ENCODE data around the gene NOTO. TPM values are rescaled to one million over a fixed set of nuclear protein-coding genes. Genes with fewer than 3 reads are reported as not detected.
A peak's percentile ranks its signal among the peaks of the same experiment; 100 is the strongest.

NOTO gene
- polyA plus RNA-seq (2013): not detected in 2 replicates

GRCh38 chr2:73202156-73203054, at the start of gene NOTO:
Gene NOTO (plus strand): TSS chr2:73202574. CDS start chr2:73202667, 93 bp downstream.
- Histone ChIP-seq H3K27ac (ENCODE audit: low read depth, low read length) (no peak within 1 kb of the TSS), H4K8ac (ENCODE audit: low read depth, low read length) (no peak within 1 kb of the TSS), H3K4me3 (ENCODE audit: low read depth, low read length) (peak within 1 kb of the TSS; percentile 18), H3K79me2 (ENCODE audit: control insufficient read depth, insufficient read depth, low read length, poor library complexity) (no peaks in the 10 kb centered on the region), H4K91ac (ENCODE audit: low read depth, low read length) (no peak within 1 kb of the TSS), H3K18ac (ENCODE audit: low read length) (no peak within 1 kb of the TSS), H3K4me2 (ENCODE audit: low read length) (peak within 1 kb of the TSS; percentile 49), H4K12ac (ENCODE audit: low read depth, low read length) (peak within 1 kb of the TSS; percentile 77), H2AK5ac (ENCODE audit: low read length) (no peak within 1 kb of the TSS), H3K9me3 (ENCODE audit: insufficient read depth, low read depth, low read length) (peaks cover 4% of the 10 kb centered on the region), H3K79me1 (ENCODE audit: low read length) (no peaks in the 10 kb centered on the region), H2BK12ac (ENCODE audit: low read length) (no peak within 1 kb of the TSS), H2AFZ (ENCODE audit: insufficient read depth, low read length, poor library complexity) (peak within 1 kb of the TSS; percentile 30), H2BK120ac (ENCODE audit: insufficient read depth, low read length, poor library complexity) (no peak within 1 kb of the TSS), H3K27me3 (ENCODE audit: insufficient read depth, low read length) (peaks cover 23% of the 10 kb centered on the region), H2BK5ac (ENCODE audit: low read depth, low read length, poor library complexity) (no peak within 1 kb of the TSS), H3K4ac (ENCODE audit: low read depth, low read length) (no peak within 1 kb of the TSS), H3K23ac (ENCODE audit: low read length) (no peak within 1 kb of the TSS), H3K4me1 (ENCODE audit: control insufficient read depth in 1 of 2, insufficient read depth in 2 of 2, low read length in 2 of 2) (peaks cover 6% of the 10 kb centered on the region in 2 experiments), H3K14ac (ENCODE audit: low read length) (no peak within 1 kb of the TSS), H3K36me3 (ENCODE audit: control insufficient read depth in 1 of 2, insufficient read depth in 2 of 2, low read length in 2 of 2) (no peaks in the 10 kb centered on the region), H3K9ac (ENCODE audit: low read length) (no peak within 1 kb of the TSS)
- peak; percentile 11 to 30 for DNase-seq
- WGBS (ENCODE audit: extremely low coverage, insufficient coverage, insufficient read length): no CpG with 5 or more reads among the region's 87 CpGs

GRCh38 chr2:73156539-73157124, 45.7 kb upstream of the NOTO start:
- no peak overlapping the region for H4K91ac ChIP-seq (ENCODE audit: low read depth, low read length)
- H2BK12ac ChIP-seq (ENCODE audit: low read length): no peak overlapping the region
- H4K12ac ChIP-seq (ENCODE audit: low read depth, low read length): no peak overlapping the region
- no peaks in the 10 kb centered on the region for H3K36me3 ChIP-seq (ENCODE audit: control insufficient read depth in 1 of 2, insufficient read depth in 2 of 2, low read length in 2 of 2)
- no peaks in the 10 kb centered on the region for H3K79me1 ChIP-seq (ENCODE audit: low read length)
- no peaks in the 10 kb centered on the region for H3K4me1 ChIP-seq (ENCODE audit: control insufficient read depth in 1 of 2, insufficient read depth in 2 of 2, low read length in 2 of 2)
- no peak overlapping the region for H3K4ac ChIP-seq (ENCODE audit: low read depth, low read length)
- H3K23ac ChIP-seq (ENCODE audit: low read length): no peak overlapping the region
- DNase-seq: peak in 1 of 2 donors; percentile 36
- H2AK5ac ChIP-seq (ENCODE audit: low read length): no peak overlapping the region
- no peak overlapping the region for H3K18ac ChIP-seq (ENCODE audit: low read length)
- no peak overlapping the region for H3K9ac ChIP-seq (ENCODE audit: low read length)
- no peak overlapping the region for H2AFZ ChIP-seq (ENCODE audit: insufficient read depth, low read length, poor library complexity)
- H3K27ac ChIP-seq (ENCODE audit: low read depth, low read length): no peak overlapping the region
- no peak overlapping the region for H2BK5ac ChIP-seq (ENCODE audit: low read depth, low read length, poor library complexity)
- no peaks in the 10 kb centered on the region for H3K9me3 ChIP-seq (ENCODE audit: insufficient read depth, low read depth, low read length)
- H3K27me3 ChIP-seq (ENCODE audit: insufficient read depth, low read length): no peaks in the 10 kb centered on the region
- H4K8ac ChIP-seq (ENCODE audit: low read depth, low read length): no peak overlapping the region
- no peak overlapping the region for H3K14ac ChIP-seq (ENCODE audit: low read length)
- peak overlapping the region; percentile 31 for H3K4me2 ChIP-seq (ENCODE audit: low read length)
- WGBS (ENCODE audit: extremely low coverage, insufficient coverage, insufficient read length): no CpG with 5 or more reads among the region's 24 CpGs
- H2BK120ac ChIP-seq (ENCODE audit: insufficient read depth, low read length, poor library complexity): no peak overlapping the region
- H3K4me3 ChIP-seq (ENCODE audit: low read depth, low read length): no peak overlapping the region
- H3K79me2 ChIP-seq (ENCODE audit: control insufficient read depth, insufficient read depth, low read length, poor library complexity): no peaks in the 10 kb centered on the region

- Histone ChIP-seq H3K9me3 (ENCODE audit: insufficient read depth, low read depth, low read length) (no peaks in the 10 kb centered on the region), H3K23ac (ENCODE audit: low read length) (no peak overlapping the region), H3K9ac (ENCODE audit: low read length) (no peak overlapping the region), H3K4ac (ENCODE audit: low read depth, low read length) (no peak overlapping the region), H4K8ac (ENCODE audit: low read depth, low read length) (no peak overlapping the region), H3K27ac (ENCODE audit: low read depth, low read length) (no peak overlapping the region), H3K14ac (ENCODE audit: low read length) (no peak overlapping the region), H3K18ac (ENCODE audit: low read length) (no peak overlapping the region), H3K4me2 (ENCODE audit: low read length) (no peak overlapping the region), H2BK5ac (ENCODE audit: low read depth, low read length, poor library complexity) (no peak overlapping the region), H4K91ac (ENCODE audit: low read depth, low read length) (no peak overlapping the region), H3K79me2 (ENCODE audit: control insufficient read depth, insufficient read depth, low read length, poor library complexity) (no peaks in the 10 kb centered on the region), H2AK5ac (ENCODE audit: low read length) (no peak overlapping the region), H4K12ac (ENCODE audit: low read depth, low read length) (no peak overlapping the region), H3K79me1 (ENCODE audit: low read length) (no peaks in the 10 kb centered on the region), H3K4me1 (ENCODE audit: control insufficient read depth in 1 of 2, insufficient read depth in 2 of 2, low read length in 2 of 2) (no peaks in the 10 kb centered on the region), H3K27me3 (ENCODE audit: insufficient read depth, low read length) (no peaks in the 10 kb centered on the region), H3K36me3 (ENCODE audit: control insufficient read depth in 1 of 2, insufficient read depth in 2 of 2, low read length in 2 of 2) (no peaks in the 10 kb centered on the region), H3K4me3 (ENCODE audit: low read depth, low read length) (no peak overlapping the region), H2BK12ac (ENCODE audit: low read length) (no peak overlapping the region), H2AFZ (ENCODE audit: insufficient read depth, low read length, poor library complexity) (no peak overlapping the region), H2BK120ac (ENCODE audit: insufficient read depth, low read length, poor library complexity) (no peak overlapping the region)
- no peak for DNase-seq
- no CpG with 5 or more reads among the region's 14 CpGs for WGBS (ENCODE audit: extremely low coverage, insufficient coverage, insufficient read length)
These were observed 39.5 kb upstream of the NOTO start for GRCh38 chr2:73162856-73163391.

- Histone ChIP-seq H2AFZ (ENCODE audit: insufficient read depth, low read length, poor library complexity) (no peak overlapping the region), H4K8ac (ENCODE audit: low read depth, low read length) (no peak overlapping the region), H3K27ac (ENCODE audit: low read depth, low read length) (no peak overlapping the region), H3K23ac (ENCODE audit: low read length) (no peak overlapping the region), H2AK5ac (ENCODE audit: low read length) (no peak overlapping the region), H3K4me1 (ENCODE audit: control insufficient read depth in 1 of 2, insufficient read depth in 2 of 2, low read length in 2 of 2) (no peaks in the 10 kb centered on the region), H2BK5ac (ENCODE audit: low read depth, low read length, poor library complexity) (no peak overlapping the region), H3K27me3 (ENCODE audit: insufficient read depth, low read length) (no peaks in the 10 kb centered on the region), H3K9ac (ENCODE audit: low read length) (no peak overlapping the region), H3K79me1 (ENCODE audit: low read length) (no peaks in the 10 kb centered on the region), H3K79me2 (ENCODE audit: control insufficient read depth, insufficient read depth, low read length, poor library complexity) (no peaks in the 10 kb centered on the region), H4K12ac (ENCODE audit: low read depth, low read length) (no peak overlapping the region), H2BK12ac (ENCODE audit: low read length) (no peak overlapping the region), H3K9me3 (ENCODE audit: insufficient read depth, low read depth, low read length) (no peaks in the 10 kb centered on the region), H3K4ac (ENCODE audit: low read depth, low read length) (no peak overlapping the region), H3K36me3 (ENCODE audit: control insufficient read depth in 1 of 2, insufficient read depth in 2 of 2, low read length in 2 of 2) (no peaks in the 10 kb centered on the region), H3K4me2 (ENCODE audit: low read length) (no peak overlapping the region), H2BK120ac (ENCODE audit: insufficient read depth, low read length, poor library complexity) (no peak overlapping the region), H3K14ac (ENCODE audit: low read length) (no peak overlapping the region), H3K4me3 (ENCODE audit: low read depth, low read length) (no peak overlapping the region), H3K18ac (ENCODE audit: low read length) (no peak overlapping the region), H4K91ac (ENCODE audit: low read depth, low read length) (no peak overlapping the region)
- peak; percentile 68 to 85 for DNase-seq
- no CpG with 5 or more reads among the region's 10 CpGs for WGBS (ENCODE audit: extremely low coverage, insufficient coverage, insufficient read length)
These were observed 38.6 kb upstream of the NOTO start for GRCh38 chr2:73163483-73164367.

All from trophoblast cell (in vitro differentiated cells and primary cell).